ENCODE data around the gene SH3YL1.
A peak's percentile ranks its signal among the peaks of the same experiment; 100 is the strongest.

The SH3YL1 gene

GRCh38 chr2:262117-262516, 1.7 kb downstream of the SH3YL1 start:
- no peak for DNase-seq (ENCODE audit: low read depth, low spot score)
- no peak overlapping the region for H3K4me3 ChIP-seq (ENCODE audit: low read length)

GRCh38 chr2:260507-261161, 3.2 kb downstream of the SH3YL1 start:
- no peak overlapping the region for H3K4me3 ChIP-seq (ENCODE audit: low read length)
- no peak for DNase-seq (ENCODE audit: low read depth, low spot score)

- DNase-seq (ENCODE audit: low read depth, low spot score) = no peak
- H3K4me3 ChIP-seq (ENCODE audit: low read length) = no peak overlapping the region
Measured at GRCh38 chr2:259789-260331, 4.0 kb downstream of the SH3YL1 start.

GRCh38 chr2:258933-259332, 4.9 kb downstream of the SH3YL1 start:
- H3K4me3 ChIP-seq (ENCODE audit: low read length) = no peak overlapping the region
- no peak for DNase-seq (ENCODE audit: low read depth, low spot score)

GRCh38 chr2:257842-258241, 6.0 kb downstream of the SH3YL1 start:
- no peak overlapping the region for H3K4me3 ChIP-seq (ENCODE audit: low read length)
- no peak for DNase-seq (ENCODE audit: low read depth, low spot score)

GRCh38 chr2:257429-257828, 6.4 kb downstream of the SH3YL1 start:
- DNase-seq (ENCODE audit: low read depth, low spot score) = no peak
- no peak overlapping the region for H3K4me3 ChIP-seq (ENCODE audit: low read length)

- no peak overlapping the region for H3K4me3 ChIP-seq (ENCODE audit: low read length)
- DNase-seq (ENCODE audit: low read depth, low spot score) = no peak
Measured at GRCh38 chr2:256094-256493, 7.7 kb downstream of the SH3YL1 start.

GRCh38 chr2:255195-255594, 8.6 kb downstream of the SH3YL1 start:
- no peak for DNase-seq (ENCODE audit: low read depth, low spot score)
- no peak overlapping the region for H3K4me3 ChIP-seq (ENCODE audit: low read length)

GRCh38 chr2:254241-254640, 9.6 kb downstream of the SH3YL1 start:
- no peak overlapping the region for H3K4me3 ChIP-seq (ENCODE audit: low read length)
- no peak for DNase-seq (ENCODE audit: low read depth, low spot score)

GRCh38 chr2:253202-253638, 10.6 kb downstream of the SH3YL1 start:
- no peak for DNase-seq (ENCODE audit: low read depth, low spot score)
- no peak overlapping the region for H3K4me3 ChIP-seq (ENCODE audit: low read length)

GRCh38 chr2:252001-252602, 11.7 kb downstream of the SH3YL1 start:
- no peak for DNase-seq (ENCODE audit: low read depth, low spot score)
- H3K4me3 ChIP-seq (ENCODE audit: low read length) = no peak overlapping the region

GRCh38 chr2:249538-250042, 14.2 kb downstream of the SH3YL1 start:
- H3K4me3 ChIP-seq (ENCODE audit: low read length) = no peak overlapping the region
- no peak for DNase-seq (ENCODE audit: low read depth, low spot score)

- H3K4me3 ChIP-seq (ENCODE audit: low read length) = no peak overlapping the region
- DNase-seq (ENCODE audit: low read depth, low spot score) = no peak
Measured at GRCh38 chr2:248724-249123, 15.1 kb downstream of the SH3YL1 start.

- peak; percentile 76 for DNase-seq (ENCODE audit: low read depth, low spot score)
- no peak overlapping the region for H3K4me3 ChIP-seq (ENCODE audit: low read length)
Measured at GRCh38 chr2:246489-247144, 17.2 kb downstream of the SH3YL1 start.

- no peak overlapping the region for H3K4me3 ChIP-seq (ENCODE audit: low read length)
- DNase-seq (ENCODE audit: low read depth, low spot score) = no peak
Measured at GRCh38 chr2:244547-244946, 19.3 kb downstream of the SH3YL1 start.

GRCh38 chr2:238869-239268, 25.0 kb downstream of the SH3YL1 start:
- DNase-seq (ENCODE audit: low read depth, low spot score) = no peak
- H3K4me3 ChIP-seq (ENCODE audit: low read length) = no peak overlapping the region

- DNase-seq (ENCODE audit: low read depth, low spot score) = no peak
- H3K4me3 ChIP-seq (ENCODE audit: low read length) = no peak overlapping the region
Measured at GRCh38 chr2:238431-238830, 25.4 kb downstream of the SH3YL1 start.

GRCh38 chr2:237878-238277, 26.0 kb downstream of the SH3YL1 start:
- no peak for DNase-seq (ENCODE audit: low read depth, low spot score)

GRCh38 chr2:236993-237539, 26.8 kb downstream of the SH3YL1 start:
- no peak overlapping the region for H3K4me3 ChIP-seq (ENCODE audit: low read length)
- DNase-seq (ENCODE audit: low read depth, low spot score) = no peak

More at GRCh38 chr2:237878-238277, 26.0 kb downstream of the SH3YL1 start:
- no peak overlapping the region for H3K4me3 ChIP-seq (ENCODE audit: low read length)

GRCh38 chr2:234421-234820, 29.4 kb downstream of the SH3YL1 start:
- no peak overlapping the region for H3K4me3 ChIP-seq (ENCODE audit: low read length)
- DNase-seq (ENCODE audit: low read depth, low spot score) = no peak

Data from Jurkat, Clone E6-1 (cell line).